GM12873 (cell line): ENCODE data around the gene AQP3.
A peak's percentile ranks its signal among the peaks of the same experiment; 100 is the strongest.

Source experiments
- CTCF ChIP-seq: IDR thresholded peaks from 2 replicates; pipeline ENCODE4 v1.5.1; 2012; ENCODE audit warnings: low read depth, mild to moderate bottlenecking, moderate library complexity, low read length, control low read depth; ENCODE audit not compliant: insufficient read depth; ENCODE audit errors: missing control alignments

Gene AQP3

GRCh38 chr9:33466565-33467495 lies 19.4 kb upstream of the AQP3 start:
- TF ChIP-seq CTCF, result peak; percentile 99

GRCh38 chr9:33465596-33466564 lies 18.5 kb upstream of the AQP3 start:
- TF ChIP-seq CTCF, result no peak

- no peak for TF ChIP-seq CTCF
Observed at GRCh38 chr9:33465096-33465495, 17.7 kb upstream of the AQP3 start.

- TF ChIP-seq CTCF, result no peak
Observed at GRCh38 chr9:33464045-33464636, 16.7 kb upstream of the AQP3 start.

GRCh38 chr9:33463151-33463550 lies 15.8 kb upstream of the AQP3 start:
- TF ChIP-seq CTCF, result no peak

- TF ChIP-seq CTCF, result no peak
Observed at GRCh38 chr9:33461492-33461891, 14.1 kb upstream of the AQP3 start.
